Ectodermal cell (in vitro differentiated cells): ENCODE measurements around the gene CSF3.
A peak's percentile ranks its signal among the peaks of the same experiment; 100 is the strongest.

Experiments used
- H3K27ac ChIP-seq: 2 replicates; pipeline ENCODE4 v1.7.0; 2013; ENCODE audit warnings: mild to moderate bottlenecking, low read depth, low read length; ENCODE audit not compliant: insufficient read depth, poor library complexity, severe bottlenecking
- H3K27me3 ChIP-seq: 2 replicates; pipeline ENCODE4 v1.7.0; 2013; ENCODE audit warnings: mild to moderate bottlenecking, low read length; ENCODE audit not compliant: insufficient read depth, control insufficient read depth, poor library complexity, severe bottlenecking
- H3K36me3 ChIP-seq: one replicate; pipeline ENCODE4 v1.7.0; 2013; ENCODE audit warnings: low read length; ENCODE audit not compliant: control insufficient read depth, insufficient read depth
- H3K4me1 ChIP-seq: one replicate; pipeline ENCODE4 v1.7.0; 2013; ENCODE audit warnings: low read length; ENCODE audit not compliant: control insufficient read depth, insufficient read depth
- H3K4me3 ChIP-seq: 2 replicates; pipeline ENCODE4 v1.7.0; 2013; ENCODE audit warnings: low read depth, low read length, control low read depth; ENCODE audit not compliant: insufficient read depth
- H3K9me3 ChIP-seq: 2 replicates; pipeline ENCODE4 v1.7.0; 2013; ENCODE audit warnings: mild to moderate bottlenecking, low read length, moderate library complexity; ENCODE audit not compliant: control insufficient read depth
- WGBS, 2 experiments: methylation state at CpG; one replicate each; pipeline ENCODE4 v1.1.7; 2013; ENCODE audit warnings: missing lambda C conversion rate in 2 of 2; 5-methylcytosine and 5-hydroxymethylcytosine counted together

CSF3 gene

DNA sequence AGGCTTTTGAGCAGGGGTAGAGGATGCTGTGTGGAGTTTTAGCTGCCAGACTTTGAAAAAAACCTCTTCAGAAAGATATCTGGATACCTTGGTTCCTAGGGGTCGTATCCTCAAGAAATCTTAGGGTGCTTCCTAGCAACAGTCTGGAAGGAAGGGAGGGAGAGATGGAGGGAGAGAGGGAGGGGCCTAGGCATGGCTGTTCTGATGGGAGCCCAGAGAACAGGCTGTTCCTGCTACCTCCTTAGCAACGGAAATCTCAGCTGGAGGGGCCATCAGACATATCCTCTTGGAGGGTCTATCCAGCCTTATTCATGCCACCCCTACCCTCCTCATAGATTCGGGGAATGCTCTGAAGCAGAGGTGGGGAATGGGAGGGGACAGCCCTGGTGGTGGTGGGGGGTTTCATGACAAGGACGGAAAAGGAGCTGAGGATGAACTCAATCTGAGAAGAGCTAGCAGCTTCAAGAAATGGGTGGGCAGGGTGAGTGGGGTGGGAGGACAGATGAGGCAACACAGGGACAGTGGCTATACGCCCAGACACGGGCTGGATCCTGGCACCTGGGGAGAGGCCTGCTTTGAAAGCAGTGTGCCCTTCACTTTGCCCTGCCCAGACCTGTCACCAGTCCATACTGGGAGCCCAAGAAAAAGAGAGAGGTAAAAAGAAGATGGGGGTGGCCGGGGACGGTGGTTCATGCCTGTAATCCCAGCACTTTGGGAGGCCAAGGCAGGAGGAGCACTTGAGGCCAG, 44.7 kb downstream of the CSF3 start:
- Histone ChIP-seq H3K4me3 (no peak overlapping the region), H3K36me3 (no peaks in the 10 kb centered on the region), H3K9me3 (no peaks in the 10 kb centered on the region), H3K4me1 (peaks cover 26% of the 10 kb centered on the region), H3K27ac (no peak overlapping the region), H3K27me3 (peaks cover 4% of the 10 kb centered on the region)
- WGBS, 2 experiments: 81 to 83% methylated on average over 8 of the region's 8 CpGs

DNA sequence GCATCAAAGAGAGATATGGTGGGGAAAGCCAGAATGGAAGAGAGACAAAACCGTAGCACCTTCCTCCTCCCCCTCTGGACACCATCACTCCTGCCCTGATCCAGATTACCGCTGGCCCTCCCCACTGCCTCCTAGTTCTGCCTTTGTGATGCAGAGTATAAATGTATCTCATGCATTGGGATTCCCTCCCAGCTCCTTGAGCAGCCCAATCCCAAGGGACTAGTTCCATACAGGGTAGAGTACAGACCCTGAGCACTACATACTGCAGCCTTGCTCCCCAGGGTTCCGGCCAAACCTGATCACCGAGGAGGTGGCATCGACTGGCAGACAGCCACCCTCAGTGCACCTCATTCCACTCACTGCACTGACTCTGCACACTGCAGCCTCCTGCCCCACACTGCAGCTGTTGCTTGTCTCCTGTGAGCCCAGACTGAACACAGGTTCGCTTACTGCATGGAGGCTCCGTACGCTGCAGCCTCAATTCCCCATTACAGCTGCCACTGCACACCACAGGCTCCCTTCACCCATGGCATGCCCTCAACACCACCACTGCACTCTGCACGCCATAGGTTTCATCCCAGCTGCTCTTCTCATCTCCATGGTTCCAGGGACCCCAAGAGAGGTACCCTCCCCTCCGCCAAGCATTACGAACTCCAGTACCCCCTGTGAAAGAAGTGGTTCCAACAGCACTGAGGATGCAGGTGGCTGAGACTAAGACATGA, 45.8 kb downstream of the CSF3 start:
- 77 to 81% methylated on average over 11 of the region's 11 CpGs for WGBS, 2 experiments
- Histone ChIP-seq H3K27me3 (peaks cover 4% of the 10 kb centered on the region), H3K4me3 (no peak overlapping the region)

DNA sequence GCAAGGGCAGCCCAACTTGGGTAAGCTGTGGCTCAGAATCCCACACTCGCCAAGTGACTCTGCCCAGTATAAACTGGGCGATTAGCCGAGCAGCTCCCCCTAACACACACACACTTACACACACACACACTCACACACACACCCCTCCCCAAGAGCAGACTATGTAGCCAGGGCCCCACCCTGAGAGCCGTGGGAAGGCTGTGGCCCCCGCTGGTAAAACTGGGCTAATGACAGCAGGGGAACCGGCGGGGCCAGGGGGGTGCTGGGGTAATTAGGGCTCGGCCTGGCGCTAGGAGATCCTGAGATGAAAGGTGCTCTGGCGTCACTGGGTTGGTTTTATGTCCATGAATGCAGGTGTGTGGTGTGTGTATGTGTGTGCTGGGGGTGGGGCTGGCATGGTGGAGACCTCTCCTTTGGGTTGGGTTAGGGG, 46.4 kb downstream of the CSF3 start:
- Histone ChIP-seq H3K27ac (no peak overlapping the region), H3K4me1 (peaks cover 41% of the 10 kb centered on the region), H3K4me3 (no peak overlapping the region), H3K36me3 (no peaks in the 10 kb centered on the region), H3K9me3 (no peaks in the 10 kb centered on the region), H3K27me3 (peaks cover 4% of the 10 kb centered on the region)
- 79 to 80% methylated on average over 10 of the region's 10 CpGs for WGBS, 2 experiments

More for the DNA sequence above, 45.8 kb downstream of the CSF3 start:
- no peaks in the 10 kb centered on the region for H3K36me3 ChIP-seq
- no peaks in the 10 kb centered on the region for H3K9me3 ChIP-seq
- peaks cover 37% of the 10 kb centered on the region for H3K4me1 ChIP-seq
- H3K27ac ChIP-seq: no peak overlapping the region

DNA sequence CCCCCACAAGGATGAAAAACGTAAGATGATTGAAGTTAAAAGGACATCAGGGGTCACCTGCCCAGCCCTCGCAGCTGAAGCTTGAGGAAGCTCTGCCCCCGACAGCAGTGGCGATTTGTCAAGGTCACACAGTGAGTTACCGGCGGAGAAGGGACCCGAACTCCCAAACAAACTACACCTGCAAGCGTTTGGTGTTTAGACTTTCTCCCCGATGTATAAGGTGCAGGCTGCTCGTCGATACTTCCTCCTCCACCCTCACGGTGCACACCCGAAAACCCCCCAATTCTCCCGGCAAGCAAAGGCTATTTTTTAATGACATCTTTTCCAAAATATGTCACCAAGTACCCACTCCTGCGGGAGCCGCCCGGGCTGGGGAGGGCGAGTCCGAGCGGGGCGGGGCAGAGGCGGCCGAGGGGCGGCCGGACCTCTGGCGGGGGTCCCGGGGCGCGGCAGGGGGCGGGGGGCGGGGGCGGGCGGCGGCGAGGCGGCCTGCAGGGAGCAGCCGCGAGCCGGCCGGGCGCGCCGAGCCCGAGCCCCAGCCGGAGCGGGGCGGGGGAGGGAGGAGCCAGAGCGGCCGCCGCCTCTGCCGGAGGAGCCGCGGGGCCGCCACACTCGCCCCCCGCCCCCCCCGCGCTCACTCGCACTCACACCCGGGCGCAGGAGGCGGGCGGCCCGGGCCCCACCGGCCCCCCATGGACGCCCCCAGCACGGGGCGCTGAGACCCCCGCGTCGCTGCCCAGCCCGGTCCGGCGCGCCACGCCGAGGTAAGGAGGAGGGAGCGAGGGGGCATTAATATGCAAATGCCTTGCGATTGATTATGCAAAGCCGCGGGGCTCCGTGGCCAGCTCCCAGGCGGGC, 47.3 kb downstream of the CSF3 start, which contains the start of gene THRA:
TSS of gene THRA (plus strand) at position 637 of the 858 bp plus-strand sequence. CDS start 11,524 bp downstream, outside the sequence.
- peaks cover 41% of the 10 kb centered on the region for H3K4me1 ChIP-seq
- 1% methylated on average over 83 of the region's 83 CpGs for WGBS, 2 experiments
- no peaks in the 10 kb centered on the region for H3K36me3 ChIP-seq
- H3K4me3 ChIP-seq: peak within 1 kb of the TSS; percentile 90
- peaks cover 4% of the 10 kb centered on the region for H3K27me3 ChIP-seq
- peak within 1 kb of the TSS; percentile 36 for H3K27ac ChIP-seq
- no peaks in the 10 kb centered on the region for H3K9me3 ChIP-seq

DNA sequence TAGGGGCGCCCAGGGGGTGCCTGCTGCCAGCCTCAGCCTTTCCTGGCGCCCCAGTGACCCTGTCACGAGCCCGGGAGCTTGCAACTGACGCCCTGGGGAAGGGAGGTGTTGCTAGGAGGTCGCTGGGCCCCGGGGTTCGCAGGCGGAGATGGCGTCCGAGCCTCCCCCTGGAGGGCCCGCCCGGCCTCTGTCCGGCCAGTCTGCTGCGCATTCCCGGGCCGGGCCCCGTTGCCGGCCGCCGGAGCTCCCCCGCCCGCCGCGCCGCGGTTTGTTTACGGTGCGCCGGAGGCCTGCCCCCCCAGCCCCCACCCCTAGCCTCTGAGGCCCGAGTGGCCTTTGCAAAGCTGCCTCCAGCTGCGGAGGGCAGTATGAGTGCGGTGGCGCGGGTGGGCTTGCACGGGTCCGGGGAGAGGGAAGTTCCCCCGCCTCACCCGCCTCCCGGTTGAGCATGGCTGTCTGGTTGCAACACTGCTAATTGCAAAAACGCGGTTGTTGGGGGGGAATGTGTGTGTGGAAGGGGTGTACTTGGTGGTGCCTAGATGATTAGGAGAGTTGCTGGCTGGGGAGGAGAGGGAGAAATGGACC, 48.0 kb downstream of the CSF3 start:
- no peaks in the 10 kb centered on the region for H3K36me3 ChIP-seq
- peaks cover 45% of the 10 kb centered on the region for H3K4me1 ChIP-seq
- WGBS, 2 experiments: 0 to 1% methylated on average over 42 of the region's 42 CpGs
- H3K4me3 ChIP-seq: peak overlapping the region; percentile 90
- peak overlapping the region; percentile 36 for H3K27ac ChIP-seq
- H3K9me3 ChIP-seq: no peaks in the 10 kb centered on the region
- H3K27me3 ChIP-seq: peaks cover 4% of the 10 kb centered on the region

DNA sequence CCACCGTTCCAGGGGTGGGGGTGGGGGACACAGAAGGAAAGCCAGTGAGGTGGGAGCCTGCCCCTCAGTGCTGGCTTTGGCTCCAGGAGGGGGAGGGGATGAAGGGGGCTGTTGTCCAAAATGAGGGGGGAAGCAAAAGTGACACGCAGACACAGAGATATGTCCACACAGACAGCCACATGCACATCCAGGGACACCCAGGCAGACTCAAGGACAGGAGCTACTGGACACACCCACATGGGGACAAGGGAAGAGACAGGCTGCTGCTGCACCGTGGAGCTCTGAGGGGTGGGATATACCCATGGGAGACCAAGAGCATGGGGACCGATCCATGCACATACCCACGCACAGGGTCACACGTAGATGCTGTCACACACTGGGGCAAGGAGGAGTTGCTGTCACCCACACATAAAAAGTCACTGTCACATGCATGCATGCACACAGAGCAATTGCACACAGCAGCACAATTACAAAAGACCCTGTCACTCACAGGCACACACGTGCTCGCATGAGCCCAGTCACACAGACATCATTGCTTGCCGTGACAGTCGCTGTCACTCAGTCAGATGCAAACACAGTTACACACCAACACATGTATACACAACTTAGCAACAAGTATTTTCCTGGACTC, 48.8 kb downstream of the CSF3 start:
- Histone ChIP-seq H3K4me3 (peak overlapping the region; percentile 90), H3K36me3 (no peaks in the 10 kb centered on the region), H3K9me3 (no peaks in the 10 kb centered on the region), H3K4me1 (peaks cover 50% of the 10 kb centered on the region), H3K27ac (no peak overlapping the region), H3K27me3 (peaks cover 4% of the 10 kb centered on the region)
- WGBS, 2 experiments: 48 to 53% methylated on average over 10 of the region's 10 CpGs

DNA sequence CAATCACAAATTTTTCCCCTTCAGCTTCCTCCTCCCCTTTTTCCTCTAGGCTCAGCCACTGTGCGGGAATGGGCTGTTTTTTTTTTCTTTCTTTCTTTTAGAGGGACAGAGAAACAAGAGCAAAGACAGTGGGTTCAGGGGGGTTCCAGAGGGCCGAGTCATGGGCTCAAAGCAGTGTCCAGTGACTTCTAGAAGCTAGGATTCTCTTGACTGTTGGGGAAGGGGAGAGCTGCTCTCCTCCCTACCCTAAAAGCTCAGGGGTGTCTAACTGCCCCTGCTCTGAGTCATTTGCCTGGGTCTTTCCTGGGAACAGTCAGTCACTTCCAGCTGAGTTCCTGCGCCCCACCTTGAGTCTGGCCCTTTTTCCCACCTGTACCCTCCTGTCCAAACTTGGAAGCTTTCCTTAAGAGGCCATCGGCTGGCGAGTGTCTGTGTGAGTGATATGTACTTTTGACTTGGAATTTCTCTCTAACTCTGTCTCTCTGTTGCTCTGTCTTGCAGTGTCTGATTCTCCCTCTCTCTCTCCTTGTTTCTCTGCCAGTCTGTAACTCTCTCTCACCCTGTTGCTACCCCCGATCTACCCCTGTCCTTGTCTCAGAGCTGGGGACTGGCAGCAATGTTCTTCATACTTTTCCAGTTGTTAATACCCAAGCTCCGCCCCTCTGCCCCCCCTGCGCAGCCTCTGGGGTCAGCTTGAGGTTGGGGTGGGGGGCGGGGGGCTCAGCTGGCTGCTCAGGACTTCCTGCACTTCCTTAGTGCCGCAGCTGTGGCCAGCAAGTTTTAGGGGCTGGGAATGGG, 49.9 kb downstream of the CSF3 start:
- Histone ChIP-seq H3K4me1 (peaks cover 62% of the 10 kb centered on the region), H3K9me3 (no peaks in the 10 kb centered on the region), H3K4me3 (peak overlapping the region; percentile 90), H3K27me3 (peaks cover 4% of the 10 kb centered on the region), H3K36me3 (no peaks in the 10 kb centered on the region), H3K27ac (peak overlapping the region; percentile 26)
- 18 to 38% methylated on average over 10 of the region's 10 CpGs for WGBS, 2 experiments

DNA sequence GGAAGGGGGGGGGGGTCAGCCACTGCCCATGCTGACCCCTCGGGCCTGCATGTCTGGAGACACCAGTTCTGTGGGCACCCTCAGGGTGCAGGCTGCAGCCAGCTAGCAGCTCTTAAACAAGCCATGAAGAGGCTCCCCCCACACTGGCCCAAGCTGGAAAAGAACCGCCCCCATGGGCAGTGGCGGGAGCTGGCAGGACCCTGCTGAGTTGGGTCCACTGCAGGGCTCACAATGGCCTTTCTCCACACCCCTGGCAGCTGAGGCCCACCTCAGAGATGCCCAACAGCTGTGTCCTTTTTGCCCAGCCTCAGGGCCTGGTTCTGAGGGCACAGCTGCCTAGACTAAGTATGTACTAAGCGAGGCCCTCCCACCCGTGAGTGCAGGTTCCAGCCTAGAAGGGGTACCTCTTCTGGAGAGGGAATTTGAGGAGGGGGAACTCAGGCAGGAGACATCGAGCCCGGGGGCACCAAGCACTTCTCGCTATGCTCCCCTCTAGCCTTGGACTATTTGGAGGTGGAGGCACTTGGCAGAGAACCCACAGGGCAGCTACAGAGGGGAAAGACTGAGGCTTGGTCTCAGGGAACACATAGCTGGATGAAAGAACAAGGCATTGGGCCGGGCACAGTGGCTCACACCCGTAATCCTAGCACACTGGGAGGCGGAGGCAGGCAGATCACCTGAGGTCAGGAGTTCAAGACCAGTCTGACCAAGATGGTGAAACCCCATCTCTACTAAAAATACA, 50.7 kb downstream of the CSF3 start:
- Histone ChIP-seq H3K27me3 (peaks cover 4% of the 10 kb centered on the region), H3K36me3 (no peaks in the 10 kb centered on the region), H3K4me3 (no peak overlapping the region), H3K4me1 (peaks cover 69% of the 10 kb centered on the region), H3K9me3 (no peaks in the 10 kb centered on the region), H3K27ac (no peak overlapping the region)
- 62 to 64% methylated on average over 11 of the region's 11 CpGs for WGBS, 2 experiments
